HepG2 (cell line): ENCODE measurements around the gene SOX9. TPM values are rescaled to one million over a fixed set of nuclear protein-coding genes. Genes with fewer than 3 reads are reported as not detected.

Source experiments
- ATAC-seq: fragments of 200-7000 bp; cut with Tn5 transposase; 3 replicates; pipeline ENCODE4 v1.9.1; 2020; ENCODE audit warnings: mild to moderate bottlenecking, moderate library complexity
- BruUV-seq: library from RNA; stranded (reverse); fragments of 400-500 nt; replicated peaks from 2 replicates; lab custom pipeline; 2021; lab: Mats Ljungman, UMichigan
- CTCF ChIA-PET: fragments of 300-600 bp; formaldehyde crosslinking; extraction: SDS; loops from one replicate; lab custom pipeline; 2021; ENCODE audit warnings: low total read pairs, inconsistent platforms, low intra/inter-chr PET ratio; lab: Yijun Ruan, JAX
- POLR2A ChIA-PET: fragments of 350-600 bp; sonication (Branson Sonifier 250); formaldehyde crosslinking; loops from one replicate; lab custom pipeline; 2020; ENCODE audit warnings: antibody characterized with exemption, inconsistent platforms; lab: Yijun Ruan, JAX
- DNase-seq: peaks from one replicate; pipeline ENCODE4 v3.0.0-alpha.2; 2015; ENCODE audit warnings: low spot score
- FAIRE-seq: peaks from 3 replicates; lab custom pipeline; 2011; peaks lifted over from hg19 to GRCh38; lab: Jason Lieb, UNC
- H2AFZ ChIP-seq: one replicate; pipeline ENCODE4 v1.6.1; 2011; ENCODE audit warnings: low read length, inconsistent platforms
- H3K27ac ChIP-seq: fragments of 300-600 bp; 3 replicates; pipeline ENCODE4 v1.8.0; 2011; ENCODE audit warnings: mixed run types, mild to moderate bottlenecking, mixed read lengths, low read length, inconsistent platforms; ENCODE audit not compliant: insufficient read depth; ENCODE audit errors: extremely low read length
- H3K27me3 ChIP-seq, 2 experiments: fragments of 200-600 bp in 1 of 2; 2 replicates in 1 of 2; 3 replicates in 1 of 2; pipeline versions ENCODE4 v1.6.0 to v1.8.0; 2011; ENCODE audit warnings: low read length in 2 of 2, mild to moderate bottlenecking in 2 of 2, moderate library complexity in 2 of 2, inconsistent platforms in 1 of 2; ENCODE audit not compliant: insufficient read depth in 2 of 2, control insufficient read depth in 1 of 2
- H3K36me3 ChIP-seq, 2 experiments: fragments of 200-600 bp in 1 of 2; replicated peaks in 1 of 2; 2 replicates in 1 of 2; 3 replicates in 1 of 2; pipeline versions ENCODE4 v1.5.1 to v1.8.0; 2011; ENCODE audit warnings: low read length in 2 of 2, inconsistent platforms in 1 of 2; ENCODE audit not compliant: insufficient read depth in 2 of 2, control insufficient read depth in 1 of 2
- H3K4me1 ChIP-seq: 2 replicates; pipeline ENCODE4 v1.5.1; 2012; ENCODE audit warnings: low read length, inconsistent platforms; ENCODE audit not compliant: insufficient read depth
- H3K4me2 ChIP-seq: 2 replicates; pipeline ENCODE4 v1.6.0; 2011; ENCODE audit warnings: low read depth, low read length, inconsistent platforms
- H3K4me3 ChIP-seq, 3 experiments: fragments of 200-600 bp in 1 of 3; sonication (generic), shearing (Covaris generic) in 1 of 3; replicated peaks in 1 of 3; 2 replicates each; pipeline ENCODE4 v1.5.1; 2011 to 2016; ENCODE audit warnings: low read length in 3 of 3, inconsistent platforms in 2 of 3, low read depth in 2 of 3, mild to moderate bottlenecking in 2 of 3, control low read depth in 1 of 3, mixed read lengths in 1 of 3; ENCODE audit not compliant: insufficient read depth in 1 of 3
- H3K79me2 ChIP-seq: one replicate; pipeline ENCODE4 v1.6.1; 2011; ENCODE audit warnings: low read length, inconsistent platforms; ENCODE audit not compliant: insufficient read depth
- H3K9ac ChIP-seq: 2 replicates; pipeline ENCODE4 v1.6.0; 2011; ENCODE audit warnings: mild to moderate bottlenecking, low read depth, low read length, inconsistent platforms; ENCODE audit not compliant: insufficient read depth
- H3K9me3 ChIP-seq: 2 replicates; pipeline ENCODE4 v1.5.1; 2012; ENCODE audit warnings: mild to moderate bottlenecking, low read length
- H4K20me1 ChIP-seq: 2 replicates; pipeline ENCODE4 v1.6.0; 2011; ENCODE audit warnings: inconsistent platforms, mild to moderate bottlenecking, low read length, moderate library complexity; ENCODE audit not compliant: insufficient read depth
- BRF2 ChIP-seq: sonication (generic); formaldehyde crosslinking; IDR thresholded peaks from 2 replicates; pipeline ENCODE4 v1.8.1; 2022; ENCODE audit warnings: mild to moderate bottlenecking, missing genetic modification reagents
- SAP130 ChIP-seq: IDR thresholded peaks from 2 replicates; pipeline ENCODE4 v1.6.1; 2016; ENCODE audit warnings: low read depth
- ZNF34 ChIP-seq: sonication (generic); formaldehyde crosslinking; IDR thresholded peaks from 2 replicates; pipeline ENCODE4 v1.4.0; 2020; ENCODE audit warnings: mild to moderate bottlenecking, missing genetic modification reagents, borderline replicate concordance
- ZNF580 ChIP-seq: IDR thresholded peaks from 2 replicates; pipeline ENCODE4 v1.6.1; 2016; ENCODE audit warnings: low read depth, borderline replicate concordance
- WGBS: methylation state at CpG from one replicate; pipeline ENCODE4 v1.1.6; 2017; ENCODE audit warnings: low lambda C conversion rate; 5-methylcytosine and 5-hydroxymethylcytosine counted together
- in situ Hi-C: cut with HindIII; loops from 2 replicates; pipeline ENCODE4 v1.10.0; 2017; ENCODE audit warnings: low pct_unique_long_range_greater_than_20kb; ENCODE audit not compliant: extremely low pct_ligation_motif_present
- intact Hi-C: fragments of 100-400 bp; cut with micrococcal nuclease; formaldehyde crosslinking; loops from one replicate; pipeline ENCODE4 v1.10.0; 2022; ENCODE audit not compliant: unreplicated experiment
- polyA plus RNA-seq, 8 experiments: library from polyadenylated mRNA; depleted of rRNA in 3 of 8; stranded (reverse) in 7 of 8; unstranded in 1 of 8; fragments of >200 nt; fragmentation: Illumina TruSeq in 4 of 8; extraction: Trizol in 4 of 8; gene quantifications; 2 replicates each; pipeline versions ENCODE4 v1.2.1 to v1.2.3, GENCODE V29; 2011 to 2016; ENCODE audit warnings: low read depth in 4 of 8, missing spikeins in 1 of 8, mixed read lengths in 1 of 8; ENCODE audit not compliant: insufficient read depth in 1 of 8
- total RNA-seq, 5 experiments: library from RNA; depleted of rRNA; stranded (reverse); fragments of >200 nt; fragmentation: Illumina TruSeq; extraction: Trizol; gene quantifications; 2 replicates each; pipeline ENCODE4 v1.2.3, GENCODE V29; 2016; ENCODE audit warnings: low read depth in 1 of 5

SOX9 gene
- total and polyA plus RNA-seq, 2 of the 13 experiments (the other 11 are each of a cell fraction or from before 2014, with no cell fraction given) = 16.1 to 27.6 TPM

- no peak for TF ChIP-seq BRF2 (CRISPR knock-in tag)
- TF ChIP-seq ZNF34 (CRISPR knock-in tag) = no peak
- TF ChIP-seq ZNF580 (CRISPR knock-in tag) = no peak
These were observed 49.0 kb downstream of the SOX9 start (continued) for GRCh38 chr17:72169823-72170222.

- no peaks in the 10 kb centered on the region for H3K9me3 ChIP-seq
- DNase-seq (no peak), FAIRE-seq (no peak), ATAC-seq (no peak)
- H3K27me3 ChIP-seq = peaks cover 0 to 23% of the 10 kb centered on the region in 2 experiments; a peak in 3 of 5 replicates
- CTCF ChIA-PET = no interaction called here
- H3K4me3 ChIP-seq = no peak overlapping the region
- intact Hi-C loops (loop anchor here (2.0 kb wide), 1 partner anchor 51 kb away; the partner anchor contains the start of gene SOX9), in situ Hi-C loops (no loop called here)
- WGBS = 14% methylated on average over 7 of the region's 7 CpGs
- no peaks in the 10 kb centered on the region for H4K20me1 ChIP-seq
- H3K4me1 ChIP-seq = peaks cover 21% of the 10 kb centered on the region
- no peaks in the 10 kb centered on the region for H3K36me3 ChIP-seq
- H3K9ac ChIP-seq = no peak overlapping the region
- BruUV-seq = no TSS peak
- no peak overlapping the region for H3K27ac ChIP-seq
- no peak overlapping the region for H3K4me2 ChIP-seq
- H2AFZ ChIP-seq = no peak overlapping the region
- no peak for TF ChIP-seq SAP130 (CRISPR knock-in tag)
- H3K79me2 ChIP-seq = no peaks in the 10 kb centered on the region
- POLR2A ChIA-PET = interaction anchor here (0.7 kb wide), 1 partner anchor 371 kb away, joined by 4 read pairs; no protein-coding TSS in a partner anchor
These were observed 51.2 kb downstream of the SOX9 start for GRCh38 chr17:72171703-72172667.
